A673 (cell line): Measurements from ENCODE around the gene PPP2R5D.

Experiments
- EZH2 ChIP-seq: fragments of 200-600 bp; sonication (generic); IDR thresholded peaks from 2 replicates; pipeline ENCODE4 v1.6.1; 2017; ENCODE audit warnings: borderline replicate concordance, low read depth, mild to moderate bottlenecking, mixed read lengths, antibody characterized with exemption, low read length; ENCODE audit not compliant: poor library complexity, severe bottlenecking
- TF ChIP-seq, protein P1 (sequence below): fragments of 300-800, 200-600 bp; sonication (generic); conservative IDR thresholded peaks from 2 replicates; pipeline ENCODE4 v1.5.1; 2017; ENCODE audit warnings: low read depth, mild to moderate bottlenecking, antibody characterized with exemption, low read length, moderate library complexity, mixed read lengths

DNA sequence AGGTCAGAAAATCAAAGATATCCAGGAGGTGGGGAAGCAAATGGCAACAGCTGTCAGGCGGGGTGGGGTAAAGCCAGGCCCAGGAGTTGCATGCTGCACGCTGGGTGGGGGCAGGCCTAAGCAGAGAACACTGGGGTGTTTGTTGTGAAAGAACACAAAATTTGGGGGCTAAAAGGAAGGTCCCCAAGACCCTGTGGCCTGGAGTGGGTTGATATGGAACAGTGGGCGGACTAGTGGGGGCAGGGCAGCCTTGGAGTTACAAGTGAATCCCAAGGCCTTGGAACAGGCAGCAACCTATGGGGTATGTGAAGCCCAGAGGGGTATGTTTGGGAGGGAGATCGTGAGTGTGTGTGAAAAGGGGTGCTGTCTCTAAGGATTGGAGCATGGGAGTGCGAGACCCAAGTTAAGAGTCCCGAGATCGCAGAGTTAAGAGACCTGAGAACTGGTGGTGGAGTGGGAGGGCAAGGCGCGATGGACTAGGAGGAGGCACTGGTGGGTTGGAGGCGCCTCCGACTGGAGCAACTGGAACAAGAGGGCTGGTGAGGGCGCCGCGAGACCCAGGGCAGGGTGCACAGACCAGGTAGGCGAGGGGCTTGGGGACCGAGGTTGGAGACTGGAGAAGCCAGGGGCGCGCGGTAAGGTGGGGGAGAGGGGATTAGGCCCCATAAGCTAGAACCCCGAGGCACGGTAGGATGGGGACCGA lies 68.6 kb downstream of the PPP2R5D start:
- TF ChIP-seq, protein P1, sequence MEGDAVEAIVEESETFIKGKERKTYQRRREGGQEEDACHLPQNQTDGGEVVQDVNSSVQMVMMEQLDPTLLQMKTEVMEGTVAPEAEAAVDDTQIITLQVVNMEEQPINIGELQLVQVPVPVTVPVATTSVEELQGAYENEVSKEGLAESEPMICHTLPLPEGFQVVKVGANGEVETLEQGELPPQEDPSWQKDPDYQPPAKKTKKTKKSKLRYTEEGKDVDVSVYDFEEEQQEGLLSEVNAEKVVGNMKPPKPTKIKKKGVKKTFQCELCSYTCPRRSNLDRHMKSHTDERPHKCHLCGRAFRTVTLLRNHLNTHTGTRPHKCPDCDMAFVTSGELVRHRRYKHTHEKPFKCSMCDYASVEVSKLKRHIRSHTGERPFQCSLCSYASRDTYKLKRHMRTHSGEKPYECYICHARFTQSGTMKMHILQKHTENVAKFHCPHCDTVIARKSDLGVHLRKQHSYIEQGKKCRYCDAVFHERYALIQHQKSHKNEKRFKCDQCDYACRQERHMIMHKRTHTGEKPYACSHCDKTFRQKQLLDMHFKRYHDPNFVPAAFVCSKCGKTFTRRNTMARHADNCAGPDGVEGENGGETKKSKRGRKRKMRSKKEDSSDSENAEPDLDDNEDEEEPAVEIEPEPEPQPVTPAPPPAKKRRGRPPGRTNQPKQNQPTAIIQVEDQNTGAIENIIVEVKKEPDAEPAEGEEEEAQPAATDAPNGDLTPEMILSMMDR, result no peak
- no peak for TF ChIP-seq EZH2
